Fibroblast of the conjunctiva (primary cell): ENCODE results near the gene DHRS9.
A peak's percentile ranks its signal among the peaks of the same experiment; 100 is the strongest.

Source experiments
- DNase-seq: peaks from one replicate; pipeline ENCODE4 v3.0.0-alpha.2; 2010; ENCODE audit warnings: low read depth

The DHRS9 gene

DNA sequence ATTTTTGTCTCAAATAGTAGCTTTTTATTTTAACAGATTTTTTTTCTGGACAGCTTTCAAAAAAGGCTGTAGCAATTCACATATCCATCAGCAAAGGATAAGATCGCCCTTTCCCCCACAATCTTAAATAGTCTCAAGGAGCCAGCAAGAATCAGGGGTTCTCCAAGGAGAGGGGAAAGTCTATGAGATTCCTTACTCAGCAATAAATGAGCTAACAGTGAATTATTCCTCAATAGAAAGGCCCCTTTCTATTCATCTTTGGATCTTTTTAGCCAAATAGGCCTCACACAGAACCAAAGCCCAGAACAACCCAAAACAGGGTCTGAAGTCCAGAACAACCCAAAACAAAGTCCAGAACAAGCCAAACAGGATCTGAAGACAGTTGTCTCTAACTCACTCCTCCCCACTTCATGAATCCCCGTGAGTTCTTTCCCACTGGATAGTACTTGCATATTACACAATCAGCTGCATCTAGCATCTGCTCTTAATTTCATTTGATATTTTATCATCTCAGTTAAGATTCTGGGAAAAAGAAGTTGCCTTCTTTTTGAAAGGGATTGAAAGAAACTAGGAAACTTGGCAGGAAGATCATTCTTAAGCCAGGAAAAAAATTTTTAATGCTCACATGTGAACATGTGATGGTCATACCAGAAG, 3.4 kb upstream of the DHRS9 start:
- DNase-seq, result no peak

DNA sequence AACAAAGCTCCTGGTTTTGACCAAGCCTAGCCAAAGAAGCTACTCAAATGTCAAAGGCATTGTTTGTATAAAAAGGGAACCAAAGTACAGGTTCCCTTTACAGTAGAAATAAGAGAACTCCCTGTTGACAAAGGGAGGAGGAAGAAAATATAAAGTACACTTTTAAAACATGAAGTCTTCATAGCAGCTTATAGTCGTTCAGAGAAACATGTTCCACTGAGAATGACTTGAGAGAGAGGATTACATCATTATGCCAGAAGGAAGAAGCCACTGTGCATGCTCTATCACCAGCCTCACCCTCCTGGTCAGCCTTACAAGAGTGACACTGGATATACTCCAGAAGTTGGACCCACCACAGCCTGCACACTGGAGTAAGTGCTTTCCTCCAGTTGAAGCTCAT, 2.5 kb upstream of the DHRS9 start:
- no peak for DNase-seq

DNA sequence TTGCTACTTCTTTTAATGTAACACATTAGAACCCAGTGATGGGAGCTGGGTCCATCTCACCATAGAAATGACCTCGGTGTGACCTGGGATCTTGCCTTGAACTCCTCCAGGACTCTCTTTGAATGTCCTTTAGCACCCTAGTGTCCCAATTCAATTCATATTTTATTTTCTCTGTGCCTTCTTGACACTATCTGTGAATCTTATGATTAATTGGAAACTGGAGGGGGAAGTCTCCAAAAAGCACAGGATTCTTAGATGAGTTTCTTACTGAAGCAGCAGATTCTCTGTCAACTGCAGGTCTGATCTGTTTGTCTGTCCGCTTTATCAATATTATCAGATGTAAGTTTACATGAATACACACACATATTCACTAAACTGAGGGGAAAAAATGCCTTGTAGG, 470 bp downstream of the DHRS9 start:
- DNase-seq, result no peak

DNA sequence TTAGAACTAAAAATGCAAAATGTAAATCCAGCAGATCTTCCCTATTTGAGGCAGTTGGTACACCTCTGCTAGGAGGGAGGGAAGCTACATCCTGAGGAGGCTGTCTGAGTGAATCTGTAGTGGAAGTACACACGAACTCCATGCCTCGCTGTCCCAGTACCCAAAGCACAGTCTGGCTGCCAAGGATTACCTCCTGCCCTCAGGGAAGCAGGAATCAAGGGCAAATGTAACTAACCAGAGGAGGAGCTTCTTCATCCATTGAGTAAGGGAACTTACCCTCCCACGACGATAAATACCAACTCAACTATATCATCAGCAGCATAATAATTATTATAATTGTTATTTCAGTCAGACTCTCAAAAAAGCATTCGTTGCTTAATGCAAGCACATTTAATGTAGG, 2.1 kb downstream of the DHRS9 start:
- DNase-seq, result no peak

DNA sequence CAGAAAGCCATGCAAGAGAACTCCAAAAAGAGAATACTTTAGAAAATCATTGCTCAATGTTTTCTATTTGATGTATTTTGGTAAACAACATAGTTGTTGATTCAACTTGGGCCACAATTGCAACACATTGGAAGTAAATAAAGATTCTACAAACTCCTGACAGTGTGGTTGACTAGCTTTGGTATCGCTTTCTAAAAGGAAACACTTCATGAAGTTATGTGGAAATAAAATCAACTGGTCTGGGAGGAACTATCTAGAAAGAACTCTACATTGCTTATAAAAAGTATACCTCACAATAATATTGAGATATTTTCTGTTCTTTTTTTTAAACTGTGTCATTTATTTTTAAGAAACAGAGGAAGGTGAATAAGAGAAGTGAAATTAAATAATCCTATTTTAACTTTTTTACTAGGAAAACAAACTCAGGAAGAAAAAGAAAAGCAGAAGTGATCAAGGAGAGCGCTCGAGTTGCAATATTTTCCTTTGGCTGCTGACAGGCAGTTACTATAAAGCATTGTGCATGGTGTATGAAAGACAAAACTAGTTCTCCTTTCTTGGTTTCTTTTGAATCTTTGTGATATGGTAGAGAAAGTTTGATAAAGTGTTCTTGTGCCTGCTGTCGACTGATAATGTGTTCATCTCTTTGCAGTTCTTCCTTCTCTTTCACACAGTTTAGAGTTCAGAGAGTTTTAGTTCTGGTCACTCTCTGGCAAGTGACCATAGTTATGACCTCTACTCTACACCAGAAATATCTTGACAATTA, 3.0 kb downstream of the DHRS9 start:
- no peak for DNase-seq

DNA sequence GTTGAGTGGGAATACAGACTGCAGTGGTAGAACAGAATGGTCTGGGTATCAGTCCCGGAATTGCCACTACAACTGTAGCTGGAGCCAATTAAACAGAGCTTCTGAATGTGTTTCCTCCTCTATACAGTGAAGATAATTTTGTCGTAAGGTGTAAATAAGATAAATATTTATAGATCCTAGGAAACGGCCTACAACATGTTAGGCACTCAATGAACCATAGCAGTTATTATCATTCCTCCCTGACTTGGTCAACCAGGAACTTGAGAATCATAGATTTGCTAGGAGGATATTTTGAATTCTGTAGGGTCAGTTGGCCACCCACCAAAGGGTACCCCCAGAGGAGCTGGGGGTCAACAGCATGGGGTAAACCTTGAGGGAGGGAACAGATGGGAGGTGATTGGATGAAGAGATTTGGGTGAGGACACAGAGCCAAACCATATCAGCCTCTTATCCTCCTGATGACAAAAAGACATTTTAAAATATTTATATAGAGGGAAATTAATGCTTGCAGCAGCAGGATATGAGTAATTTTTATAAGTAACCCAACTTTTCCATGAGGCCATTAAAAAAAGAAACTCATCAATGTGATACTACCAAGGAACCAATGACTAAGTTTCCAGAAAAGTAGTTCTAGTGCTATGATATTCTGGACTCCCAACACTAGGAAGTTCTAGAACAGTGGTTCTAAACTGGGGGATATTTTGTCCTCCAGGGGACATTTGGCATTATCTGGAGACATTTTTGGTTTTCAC, 4.0 kb downstream of the DHRS9 start:
- DNase-seq, result no peak

DNA sequence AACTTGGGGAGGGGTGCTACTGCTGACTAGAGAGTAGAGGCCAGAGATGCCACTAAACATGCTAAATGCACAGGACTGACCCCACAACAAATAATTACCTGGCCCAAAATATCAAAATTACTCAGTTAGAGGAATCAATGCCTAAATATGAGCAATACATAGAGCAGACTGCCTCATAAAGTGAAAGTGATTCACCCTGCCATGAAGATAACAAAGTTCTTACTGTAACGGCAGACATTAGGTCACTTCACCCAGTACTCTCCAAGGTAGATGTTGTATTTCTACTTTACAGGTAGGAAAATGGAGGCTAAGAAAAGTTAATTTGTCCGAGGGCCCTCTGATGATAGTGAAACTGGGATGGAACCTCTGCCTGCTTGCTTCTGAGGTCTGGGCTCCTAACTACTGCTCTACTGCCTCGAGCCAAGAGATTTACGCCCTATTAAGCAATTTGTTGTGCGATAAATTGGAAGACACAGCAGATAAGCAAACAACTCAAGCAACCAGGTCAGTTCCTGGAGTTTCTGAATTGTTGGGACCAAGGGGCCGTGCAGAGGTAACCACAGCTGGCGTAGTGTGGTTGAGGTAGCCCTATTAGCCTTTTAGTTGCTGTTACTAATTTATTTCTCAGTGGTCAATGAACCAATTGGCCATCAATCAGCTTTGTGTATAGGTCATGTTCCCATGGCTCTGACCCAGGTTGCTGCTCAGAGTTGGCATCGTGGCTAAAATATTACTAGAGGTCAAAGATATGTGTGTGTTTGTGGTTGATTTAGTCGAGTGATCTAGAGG, 4.8 kb downstream of the DHRS9 start:
- DNase-seq, result no peak

DNA sequence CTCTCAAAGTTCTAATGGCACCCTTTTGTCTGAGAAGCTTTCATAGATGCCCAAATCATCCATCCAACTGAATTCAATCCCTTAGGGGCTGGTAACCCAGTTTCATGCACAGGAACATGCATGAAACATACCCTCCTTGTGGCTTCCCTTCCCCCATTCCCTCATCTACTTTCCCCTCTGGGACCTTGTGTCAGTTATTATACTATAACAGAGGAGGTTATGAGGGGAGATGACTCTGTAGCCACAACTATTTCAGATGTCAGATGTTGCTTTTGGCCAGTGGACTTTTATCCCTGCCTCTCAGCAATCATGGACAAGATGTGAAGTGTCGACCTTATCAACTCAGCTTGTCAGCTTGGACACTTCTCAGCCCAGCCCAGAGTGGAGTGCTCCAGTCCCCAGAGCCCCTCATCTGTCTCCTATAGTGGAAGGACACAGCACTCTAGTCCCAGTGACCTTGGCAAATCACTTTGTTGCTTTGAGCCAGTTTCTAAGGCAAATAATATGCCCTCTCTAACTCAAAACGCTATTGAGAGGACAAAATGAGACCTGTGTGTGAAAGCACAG, 8.4 kb downstream of the DHRS9 start:
- no peak for DNase-seq

DNA sequence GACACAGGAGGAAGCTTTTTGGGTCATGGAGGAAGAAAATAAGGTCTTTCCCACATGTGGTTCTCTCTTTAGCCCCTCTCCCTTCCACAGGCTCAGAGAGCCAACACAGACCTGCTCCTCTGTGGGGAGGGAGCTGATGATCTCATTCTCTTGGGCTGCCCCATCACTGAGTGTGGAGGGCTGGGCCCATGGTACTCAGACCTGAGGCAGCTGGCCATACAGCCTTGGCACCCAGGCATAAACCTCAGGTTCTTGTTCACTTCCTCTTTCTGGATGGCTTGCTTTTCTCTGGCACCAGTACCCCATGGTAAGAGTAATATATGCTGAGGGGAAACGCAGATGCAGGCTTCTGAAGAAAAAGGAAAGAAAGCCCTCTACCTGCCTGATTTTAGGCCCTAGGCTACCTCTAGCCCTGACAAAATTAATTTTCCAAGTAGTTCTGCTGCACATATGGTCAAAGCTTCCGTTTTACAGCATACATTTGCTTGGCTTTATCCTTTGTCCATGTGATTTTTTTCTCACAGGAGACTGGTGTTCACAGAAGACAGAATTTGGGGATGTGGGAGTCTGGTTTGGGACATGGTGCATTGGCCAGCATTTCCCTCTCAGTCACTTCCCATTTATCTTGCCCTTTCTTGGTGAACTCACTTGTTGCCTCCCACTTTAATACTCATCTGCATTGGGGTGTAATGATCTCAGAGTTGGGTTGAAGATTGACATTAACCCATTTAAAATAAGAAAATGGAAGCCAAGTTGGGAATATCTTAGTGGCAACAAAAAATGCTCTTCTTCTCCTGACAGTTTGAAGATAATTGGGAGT, 11.1 kb downstream of the DHRS9 start:
- no peak for DNase-seq

DNA sequence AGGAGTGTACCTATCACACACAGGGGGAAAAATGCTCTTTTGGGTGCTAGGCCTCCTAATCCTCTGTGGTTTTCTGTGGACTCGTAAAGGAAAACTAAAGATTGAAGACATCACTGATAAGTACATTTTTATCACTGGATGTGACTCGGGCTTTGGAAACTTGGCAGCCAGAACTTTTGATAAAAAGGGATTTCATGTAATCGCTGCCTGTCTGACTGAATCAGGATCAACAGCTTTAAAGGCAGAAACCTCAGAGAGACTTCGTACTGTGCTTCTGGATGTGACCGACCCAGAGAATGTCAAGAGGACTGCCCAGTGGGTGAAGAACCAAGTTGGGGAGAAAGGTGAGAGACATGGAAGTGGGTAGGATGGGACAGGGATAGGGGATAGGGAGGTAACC, 12.2 kb downstream of the DHRS9 start:
- no peak for DNase-seq

DNA sequence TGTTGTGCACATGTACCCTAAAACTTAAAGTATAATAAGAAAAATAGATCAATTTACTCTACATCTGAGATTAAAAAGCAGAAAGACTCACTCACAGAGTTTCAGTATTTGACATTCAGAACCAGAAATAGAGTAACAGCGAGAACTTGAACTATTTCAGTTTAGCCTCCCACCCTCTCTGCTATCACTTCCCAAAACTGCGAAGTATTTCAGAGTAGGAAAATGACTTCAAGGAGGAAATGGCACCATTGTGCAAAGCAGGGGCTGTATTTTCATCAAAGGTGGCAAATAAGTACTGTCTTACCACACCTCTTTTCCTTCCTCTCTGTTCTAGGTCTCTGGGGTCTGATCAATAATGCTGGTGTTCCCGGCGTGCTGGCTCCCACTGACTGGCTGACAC, 13.6 kb downstream of the DHRS9 start:
- DNase-seq, result no peak

DNA sequence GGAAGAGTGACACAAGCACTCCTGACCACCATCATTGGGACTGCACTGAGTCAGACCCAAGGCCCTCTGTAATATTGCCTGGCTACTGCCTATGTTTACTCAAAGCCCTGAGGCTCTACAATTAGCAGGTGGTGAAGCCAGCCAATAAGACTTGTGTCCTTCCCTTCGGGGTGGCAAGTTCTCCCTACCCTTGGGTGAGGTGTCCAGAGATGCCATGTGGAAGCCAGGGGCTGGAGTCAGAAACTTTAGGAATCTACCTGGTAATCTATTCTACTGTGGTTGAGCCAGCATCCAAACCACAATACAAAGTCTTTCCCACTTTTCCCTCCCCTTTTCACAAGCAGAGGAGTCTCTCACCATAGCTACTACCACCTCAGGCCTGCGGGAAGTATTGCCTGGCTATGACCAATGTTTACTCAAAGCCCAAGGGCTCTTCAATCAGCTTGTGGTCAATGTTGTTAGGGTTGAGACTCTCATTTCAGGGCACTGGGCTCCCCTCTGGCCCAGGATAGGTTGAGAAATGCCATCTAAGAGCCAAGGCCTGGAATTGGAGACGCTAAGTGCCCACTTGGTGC, 17.6 kb downstream of the DHRS9 start:
- no peak for DNase-seq

DNA sequence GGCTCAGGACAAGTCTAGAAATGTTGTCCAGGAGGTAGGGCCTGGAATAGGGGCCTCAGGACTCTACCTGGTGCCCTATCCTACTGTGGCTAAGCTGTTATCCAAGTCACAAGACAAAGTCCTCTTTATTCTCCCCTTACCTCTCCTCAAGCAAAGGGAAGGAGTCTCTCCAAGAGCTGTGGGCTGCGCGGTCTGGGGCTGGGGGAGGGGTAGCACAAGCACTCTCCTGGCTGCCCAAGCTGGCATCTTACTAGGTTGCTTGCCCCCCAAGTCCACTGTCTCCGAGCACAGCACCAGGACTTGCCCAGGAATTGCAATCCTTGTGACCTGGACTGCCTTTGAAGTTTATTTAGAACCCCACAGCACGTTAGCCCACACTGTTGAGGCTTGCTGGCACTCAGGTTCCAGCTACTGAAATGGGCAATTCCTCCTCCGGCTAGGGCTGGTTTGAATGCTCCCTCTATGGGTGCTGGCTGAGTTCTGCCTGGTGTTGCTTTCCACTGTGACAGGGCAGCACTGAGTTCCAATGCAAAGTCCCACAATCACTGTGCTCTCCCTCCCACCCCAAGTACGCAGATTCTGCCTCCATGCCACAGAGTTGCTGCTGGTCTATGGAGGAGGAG, 18.5 kb downstream of the DHRS9 start:
- no peak for DNase-seq

DNA sequence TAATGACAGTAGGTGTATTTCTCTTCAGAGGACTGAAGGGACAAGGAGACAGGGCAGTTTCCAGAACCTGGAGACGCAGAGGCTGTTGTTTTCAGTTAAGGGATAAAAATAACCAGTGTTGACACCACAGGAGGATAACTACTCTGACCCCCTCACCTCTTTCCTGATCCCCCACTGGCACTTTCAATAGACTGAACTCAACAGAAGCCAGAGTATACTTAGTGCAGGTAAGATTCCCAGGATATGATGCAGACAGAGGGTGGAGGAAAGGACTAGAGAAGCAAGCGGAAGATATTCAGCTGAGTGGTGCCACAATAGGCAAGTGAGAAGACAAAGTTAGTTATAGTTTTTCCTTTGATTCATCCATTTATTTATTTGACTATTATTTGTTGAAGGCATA, 19.8 kb downstream of the DHRS9 start:
- no peak for DNase-seq

DNA sequence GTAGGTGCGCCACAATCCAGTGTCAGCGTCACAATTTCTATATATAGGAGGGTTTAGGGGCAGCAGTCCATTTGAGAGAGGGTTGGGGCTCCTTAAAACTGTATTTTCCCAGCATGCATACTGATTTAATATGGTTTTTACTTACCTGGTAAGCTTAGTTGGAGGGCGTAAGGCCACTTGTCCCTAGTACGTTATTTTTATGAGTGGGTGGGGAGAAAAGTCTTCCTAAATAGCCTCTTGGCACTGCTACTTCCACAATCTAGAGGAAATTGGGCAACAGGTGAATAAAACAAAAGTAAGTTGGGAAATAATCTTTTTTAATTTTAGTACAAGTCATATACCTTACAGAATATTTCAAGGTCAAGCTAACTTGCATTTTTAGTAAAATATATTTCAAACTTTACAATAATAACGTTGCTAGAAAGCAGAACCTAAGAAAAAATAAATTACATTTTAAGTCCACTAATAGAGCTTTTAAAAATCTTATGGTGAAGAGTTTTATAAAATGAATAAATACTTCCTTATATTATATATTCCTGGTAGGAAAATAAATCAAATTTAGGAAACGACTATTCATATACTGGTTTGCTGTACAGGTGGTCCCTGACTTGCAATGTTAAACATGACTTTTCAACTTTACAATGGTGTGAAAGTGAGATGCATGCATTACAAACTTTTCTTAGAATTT, 20.9 kb downstream of the DHRS9 start:
- no peak for DNase-seq

DNA sequence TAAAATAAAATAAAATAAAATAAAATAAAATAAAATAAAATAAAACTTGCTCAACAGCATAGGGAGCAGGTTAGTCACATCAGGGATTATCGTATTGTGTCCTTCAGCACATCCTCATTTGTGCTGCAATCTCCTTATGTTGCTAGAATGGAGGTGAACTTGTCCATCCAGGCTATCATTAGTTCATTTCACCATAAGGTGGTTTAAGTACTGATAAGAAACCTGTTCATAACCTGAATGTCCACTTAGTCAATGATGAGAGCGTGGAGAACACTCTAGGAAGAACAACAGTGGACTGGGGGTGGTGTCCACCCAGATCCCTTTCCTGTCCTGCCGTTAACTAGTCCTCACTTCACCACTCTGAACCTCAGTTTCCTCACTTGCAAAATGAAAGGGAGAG, 21.9 kb downstream of the DHRS9 start:
- no peak for DNase-seq

DNA sequence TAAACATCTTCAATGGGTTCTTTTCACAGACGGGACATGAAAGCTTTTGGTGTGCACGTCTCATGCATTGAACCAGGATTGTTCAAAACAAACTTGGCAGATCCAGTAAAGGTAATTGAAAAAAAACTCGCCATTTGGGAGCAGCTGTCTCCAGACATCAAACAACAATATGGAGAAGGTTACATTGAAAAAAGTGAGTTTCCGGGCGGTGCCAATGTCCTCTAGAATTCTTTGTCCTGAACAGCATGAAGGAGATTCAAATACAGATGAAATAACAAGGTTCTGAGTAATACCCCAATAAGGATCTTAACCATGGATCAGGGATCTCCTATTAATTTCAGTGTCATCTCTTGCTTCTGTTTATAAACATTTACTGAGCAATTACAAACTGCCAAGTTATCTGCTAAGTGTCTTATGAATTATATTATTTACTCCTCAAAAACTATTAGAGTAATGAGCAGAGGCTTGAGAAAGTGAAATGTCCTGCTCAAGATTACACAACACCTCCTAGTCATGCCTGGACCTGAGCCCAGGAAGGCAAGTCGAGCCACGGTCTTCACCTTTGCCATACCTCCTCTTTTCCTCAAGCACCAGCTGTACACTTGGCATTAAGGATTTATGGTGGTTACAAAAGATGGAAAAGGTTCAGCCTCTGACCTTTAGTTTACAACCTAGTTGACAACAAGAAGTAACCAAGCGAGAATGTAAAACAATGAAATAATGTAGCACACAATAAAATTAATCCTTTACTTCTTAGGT, 22.6 kb downstream of the DHRS9 start:
- DNase-seq, result peak; percentile 23

DNA sequence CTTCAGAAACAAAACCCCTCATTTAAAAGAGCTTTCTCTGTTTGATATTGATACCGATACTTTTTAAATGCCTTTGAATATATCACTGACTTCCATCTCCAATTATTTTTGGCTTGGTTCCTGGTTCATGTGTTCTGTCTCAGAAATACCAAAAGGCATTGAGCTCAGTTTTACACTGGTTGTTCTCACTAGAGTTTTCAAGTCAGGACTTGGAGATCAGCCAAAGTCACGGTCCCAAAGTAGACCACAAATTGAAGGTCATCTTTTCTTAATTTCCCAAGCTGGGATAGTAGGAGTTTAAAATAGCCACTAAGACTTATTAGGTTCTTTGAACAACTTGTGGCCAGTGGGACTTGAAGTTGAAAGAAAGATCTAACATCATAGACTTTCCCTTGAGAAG, 24.2 kb downstream of the DHRS9 start:
- no peak for DNase-seq

DNA sequence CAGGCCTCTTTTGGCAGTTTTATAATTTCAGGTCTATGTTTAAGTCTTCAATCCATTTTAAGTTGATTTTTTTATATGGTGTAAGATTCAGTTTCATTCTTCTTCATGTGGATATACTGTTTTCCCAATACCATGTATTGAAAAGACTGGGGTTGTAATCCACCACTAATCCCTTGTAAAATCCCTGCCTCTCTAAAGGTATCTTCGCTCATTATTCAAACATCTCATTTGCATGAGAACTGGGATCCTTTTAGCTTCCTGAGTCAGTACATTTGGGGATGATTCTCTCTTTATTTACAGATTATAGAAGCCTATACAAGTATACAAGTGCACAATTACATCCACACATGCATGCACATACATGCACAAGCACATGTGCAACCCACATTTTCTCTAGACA, 25.3 kb downstream of the DHRS9 start:
- no peak for DNase-seq
